Smooth muscle cell (in vitro differentiated cells): ENCODE results near the gene SHC3. TPM values are rescaled to one million over a fixed set of nuclear protein-coding genes. Genes with fewer than 3 reads are reported as not detected.

Experiments
- DNase-seq: peaks from one replicate; lab custom pipeline; 2025; ENCODE audit not compliant: unreplicated experiment; lab: John Stamatoyannopoulos, UW
- H2AFZ ChIP-seq: fragments of 200-600 bp; sonication (generic); 2 replicates; pipeline ENCODE4 v1.6.0; 2016; ENCODE audit warnings: antibody characterized with exemption, low read depth, mild to moderate bottlenecking
- H3F3A ChIP-seq: fragments of 200-600 bp; sonication (generic); 2 replicates; pipeline ENCODE4 v1.6.0; 2017; ENCODE audit warnings: antibody characterized with exemption, low read depth
- H3K27ac ChIP-seq: fragments of 200-600 bp; sonication (generic); 2 replicates; pipeline ENCODE4 v1.5.1; 2016; ENCODE audit warnings: low read depth, mild to moderate bottlenecking
- H3K27me3 ChIP-seq: fragments of 200-600 bp; sonication (generic); 2 replicates; pipeline ENCODE4 v1.6.1; 2016; ENCODE audit warnings: low read depth, mild to moderate bottlenecking
- H3K36me3 ChIP-seq: fragments of 200-600 bp; sonication (generic); 2 replicates; pipeline ENCODE4 v1.5.1; 2016; ENCODE audit warnings: low read depth
- H3K4me1 ChIP-seq: fragments of 200-600 bp; sonication (generic); 2 replicates; pipeline ENCODE4 v1.5.1; 2016; ENCODE audit warnings: low read depth
- H3K4me2 ChIP-seq: fragments of 200-600 bp; sonication (generic); 2 replicates; pipeline ENCODE4 v1.6.0; 2016; ENCODE audit warnings: mild to moderate bottlenecking
- H3K4me3 ChIP-seq: fragments of 200-600 bp; sonication (generic); 2 replicates; pipeline ENCODE4 v1.5.1; 2016; ENCODE audit warnings: mild to moderate bottlenecking
- H3K79me2 ChIP-seq: fragments of 200-600 bp; sonication (generic); 2 replicates; pipeline ENCODE4 v1.6.0; 2016; ENCODE audit warnings: low read depth, mild to moderate bottlenecking
- H3K9ac ChIP-seq: fragments of 200-600 bp; sonication (generic); 2 replicates; pipeline ENCODE4 v1.6.0; 2016; ENCODE audit warnings: low read depth
- H3K9me3 ChIP-seq: fragments of 200-600 bp; sonication (generic); replicated peaks from 2 replicates; pipeline ENCODE4 v1.5.1; 2016; ENCODE audit warnings: low read depth
- H4K20me1 ChIP-seq: fragments of 200-600 bp; sonication (generic); 2 replicates; pipeline ENCODE4 v1.6.0; 2016; ENCODE audit warnings: low read depth
- WGBS: methylation state at CpG from one replicate; pipeline ENCODE4 v1.1.7; 2016; ENCODE audit warnings: low lambda C conversion rate; 5-methylcytosine and 5-hydroxymethylcytosine counted together
- polyA plus RNA-seq: library from polyadenylated mRNA; unstranded; fragments of >200 nt; fragmentation: Nextera tagmentation; extraction: Ambion mirVana; gene quantifications from 2 replicates; pipeline ENCODE4 v1.2.1, GENCODE V29; 2016
- total RNA-seq: library from RNA; depleted of rRNA; stranded (reverse); fragments of >200 nt; gene quantifications from 2 replicates; pipeline ENCODE4 v1.2.3, GENCODE V29; 2014
- TF ChIP-seq, protein P1 (sequence below): fragments of 200-600 bp; sonication (generic); IDR thresholded peaks from 2 replicates; pipeline ENCODE4 v1.5.1; 2017; ENCODE audit warnings: borderline replicate concordance, mild to moderate bottlenecking, antibody characterized with exemption; ENCODE audit not compliant: insufficient read depth, poor library complexity, severe bottlenecking

The SHC3 gene
- total and polyA plus RNA-seq, 2 experiments from 2014 or later = 0.38 to 0.67 TPM

DNA sequence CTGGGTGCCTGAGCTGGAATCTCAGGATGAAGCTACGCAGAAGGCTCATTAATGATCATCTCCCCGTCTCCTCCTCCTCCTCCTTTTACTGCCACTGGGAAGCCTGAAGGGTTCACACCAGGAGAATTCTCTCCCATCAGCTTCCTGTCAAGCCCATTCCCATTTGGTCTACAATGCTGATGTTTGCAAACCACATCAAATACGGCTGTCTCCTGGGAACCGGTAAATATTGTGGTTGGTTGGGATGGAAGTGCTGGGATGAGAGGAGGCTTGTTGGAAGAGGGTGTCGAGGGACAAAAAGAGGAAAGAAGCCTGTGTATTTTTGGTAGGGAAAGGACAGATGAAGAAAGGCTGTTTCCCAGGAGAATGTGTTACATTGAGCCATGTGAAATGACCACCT, 200.6 kb downstream of the SHC3 start:
- TF ChIP-seq, protein P1, sequence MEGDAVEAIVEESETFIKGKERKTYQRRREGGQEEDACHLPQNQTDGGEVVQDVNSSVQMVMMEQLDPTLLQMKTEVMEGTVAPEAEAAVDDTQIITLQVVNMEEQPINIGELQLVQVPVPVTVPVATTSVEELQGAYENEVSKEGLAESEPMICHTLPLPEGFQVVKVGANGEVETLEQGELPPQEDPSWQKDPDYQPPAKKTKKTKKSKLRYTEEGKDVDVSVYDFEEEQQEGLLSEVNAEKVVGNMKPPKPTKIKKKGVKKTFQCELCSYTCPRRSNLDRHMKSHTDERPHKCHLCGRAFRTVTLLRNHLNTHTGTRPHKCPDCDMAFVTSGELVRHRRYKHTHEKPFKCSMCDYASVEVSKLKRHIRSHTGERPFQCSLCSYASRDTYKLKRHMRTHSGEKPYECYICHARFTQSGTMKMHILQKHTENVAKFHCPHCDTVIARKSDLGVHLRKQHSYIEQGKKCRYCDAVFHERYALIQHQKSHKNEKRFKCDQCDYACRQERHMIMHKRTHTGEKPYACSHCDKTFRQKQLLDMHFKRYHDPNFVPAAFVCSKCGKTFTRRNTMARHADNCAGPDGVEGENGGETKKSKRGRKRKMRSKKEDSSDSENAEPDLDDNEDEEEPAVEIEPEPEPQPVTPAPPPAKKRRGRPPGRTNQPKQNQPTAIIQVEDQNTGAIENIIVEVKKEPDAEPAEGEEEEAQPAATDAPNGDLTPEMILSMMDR = no peak
- Histone ChIP-seq H3K9me3 (no peaks in the 10 kb centered on the region), H3K27ac (no peak overlapping the region), H3K4me2 (no peak overlapping the region), H3K36me3 (no peaks in the 10 kb centered on the region), H3K9ac (no peak overlapping the region), H3K27me3 (no peaks in the 10 kb centered on the region), H4K20me1 (no peaks in the 10 kb centered on the region), H3K79me2 (no peaks in the 10 kb centered on the region), H2AFZ (no peak overlapping the region), H3K4me1 (peaks cover 11% of the 10 kb centered on the region), H3F3A (no peaks in the 10 kb centered on the region), H3K4me3 (no peak overlapping the region)
- 64% methylated on average over 5 of the region's 5 CpGs for whole genome bisulfite sequencing
- DNase-seq = no peak

DNA sequence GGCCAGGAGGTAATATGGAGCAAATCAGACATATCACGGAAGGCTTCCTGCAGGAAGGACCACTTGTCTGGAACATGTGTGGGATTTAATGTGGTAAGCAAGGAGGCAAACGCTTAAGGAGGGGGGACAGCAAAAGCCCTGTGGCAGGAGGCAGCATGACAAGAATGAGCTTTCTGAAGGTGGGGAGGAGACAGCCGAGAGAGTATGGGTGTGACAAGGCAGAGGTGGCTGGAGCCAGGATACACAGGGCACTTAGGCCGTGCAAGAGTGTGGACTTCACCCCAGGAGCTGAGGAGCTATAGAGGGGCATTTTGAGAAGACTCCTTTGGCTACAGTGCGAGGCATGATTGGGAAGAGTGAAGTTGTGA, 201.7 kb downstream of the SHC3 start:
- Histone ChIP-seq H3F3A (no peaks in the 10 kb centered on the region), H3K36me3 (no peaks in the 10 kb centered on the region), H3K4me2 (no peak overlapping the region), H3K27me3 (no peaks in the 10 kb centered on the region), H3K4me1 (peaks cover 11% of the 10 kb centered on the region), H2AFZ (no peak overlapping the region), H4K20me1 (no peaks in the 10 kb centered on the region), H3K4me3 (no peak overlapping the region), H3K79me2 (no peaks in the 10 kb centered on the region), H3K9me3 (no peaks in the 10 kb centered on the region), H3K9ac (no peak overlapping the region), H3K27ac (no peak overlapping the region)
- DNase-seq = no peak
- WGBS = 95% methylated on average over 5 of the region's 5 CpGs
- TF ChIP-seq, protein P1 = no peak

DNA sequence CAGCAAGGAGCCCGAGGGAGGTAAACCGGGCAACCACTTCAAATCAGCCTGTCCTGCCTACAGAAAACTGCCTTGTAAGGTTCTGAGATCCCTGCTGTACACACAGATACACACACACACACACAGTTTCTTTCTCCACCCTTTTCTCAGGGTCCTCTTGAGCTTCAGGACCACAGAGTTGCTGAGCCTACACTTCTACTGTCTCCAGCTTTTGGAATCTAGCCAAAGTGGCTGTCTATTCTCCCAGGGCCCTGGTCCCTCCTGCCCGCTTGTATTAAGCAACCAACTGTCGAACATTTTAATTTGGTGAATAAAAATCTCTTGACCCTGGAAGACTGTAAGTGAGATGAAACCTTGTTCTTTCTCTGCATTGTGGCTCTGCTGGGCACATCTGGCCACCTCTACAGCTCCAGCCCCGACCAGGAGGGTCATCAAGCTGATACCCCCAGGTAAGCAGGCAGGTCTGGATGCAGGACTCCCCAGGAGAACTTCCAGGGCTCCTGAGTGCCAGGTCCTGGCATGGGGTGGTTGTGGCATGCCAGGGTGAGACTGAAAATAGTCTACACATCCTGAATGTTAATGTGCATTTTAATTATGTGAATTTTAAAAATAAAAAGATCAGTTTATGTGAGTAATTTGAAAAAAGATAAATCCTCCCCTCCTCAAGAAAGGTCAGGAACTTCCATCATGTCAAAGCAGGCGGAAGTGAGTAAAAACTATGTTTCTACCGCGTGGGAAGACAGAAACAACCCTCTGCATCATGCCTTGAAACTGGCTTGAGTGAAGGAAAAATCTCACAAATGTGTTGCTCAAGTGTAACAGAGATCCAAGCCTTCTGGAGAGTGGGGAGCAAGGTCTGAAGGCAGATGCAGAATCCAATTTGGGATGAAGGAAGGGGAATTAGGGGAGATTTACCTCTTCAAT, 202.4 kb downstream of the SHC3 start:
- no peak overlapping the region for H3K27ac ChIP-seq
- peaks cover 8% of the 10 kb centered on the region for H3K4me1 ChIP-seq
- H3K79me2 ChIP-seq = no peaks in the 10 kb centered on the region
- no peak overlapping the region for H3K9ac ChIP-seq
- H3F3A ChIP-seq = no peaks in the 10 kb centered on the region
- no peaks in the 10 kb centered on the region for H4K20me1 ChIP-seq
- DNase-seq = no peak
- no peaks in the 10 kb centered on the region for H3K36me3 ChIP-seq
- H3K27me3 ChIP-seq = no peaks in the 10 kb centered on the region
- H3K9me3 ChIP-seq = no peaks in the 10 kb centered on the region
- H3K4me3 ChIP-seq = no peak overlapping the region
- no peak overlapping the region for H3K4me2 ChIP-seq
- no peak overlapping the region for H2AFZ ChIP-seq
- 77% methylated on average over 8 of the region's 8 CpGs for WGBS
- TF ChIP-seq, protein P1 = no peak

DNA sequence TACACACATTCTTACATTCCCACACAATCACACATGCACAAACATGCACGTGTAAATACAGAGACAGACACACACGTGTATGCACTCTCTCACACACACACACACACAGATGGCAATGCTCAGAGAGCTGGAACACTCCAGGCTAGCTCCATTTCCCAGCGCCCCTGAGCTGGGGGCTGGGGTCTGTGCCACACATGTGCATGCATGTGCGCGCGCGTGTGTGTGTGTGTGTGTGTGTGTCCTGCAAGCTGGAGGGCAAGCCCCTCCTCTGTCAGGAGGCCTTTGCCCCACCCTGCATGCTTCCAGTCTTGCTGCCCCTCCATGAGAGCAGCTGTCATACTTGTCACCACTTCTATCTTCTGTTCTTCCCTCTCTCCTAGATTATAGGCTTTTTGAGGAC, 204.0 kb downstream of the SHC3 start:
- Histone ChIP-seq H3K4me3 (no peak overlapping the region), H3K79me2 (no peaks in the 10 kb centered on the region), H3F3A (no peaks in the 10 kb centered on the region), H3K36me3 (no peaks in the 10 kb centered on the region), H3K4me2 (no peak overlapping the region), H3K27me3 (no peaks in the 10 kb centered on the region), H4K20me1 (no peaks in the 10 kb centered on the region), H3K9me3 (no peaks in the 10 kb centered on the region), H3K27ac (no peak overlapping the region), H2AFZ (no peak overlapping the region), H3K4me1 (no peaks in the 10 kb centered on the region), H3K9ac (no peak overlapping the region)
- 92% methylated on average over 7 of the region's 7 CpGs for WGBS
- no peak for DNase-seq
- TF ChIP-seq, protein P1 = no peak
